CD4-positive, alpha-beta T cell treated with Interleukin-15 for 1 hour (primary cell): ENCODE results near the gene HOXC6.
A peak's percentile ranks its signal among the peaks of the same experiment; 100 is the strongest.

Experiments used
- DNase-seq: peaks from one replicate; pipeline ENCODE4 v3.0.0-alpha.2; 2020

Gene HOXC6

GRCh38 chr12:54016051-54016450 is 12.2 kb upstream of the HOXC6 start:
- DNase-seq = no peak

GRCh38 chr12:54016478-54016964 is 11.7 kb upstream of the HOXC6 start:
- no peak for DNase-seq

DNA sequence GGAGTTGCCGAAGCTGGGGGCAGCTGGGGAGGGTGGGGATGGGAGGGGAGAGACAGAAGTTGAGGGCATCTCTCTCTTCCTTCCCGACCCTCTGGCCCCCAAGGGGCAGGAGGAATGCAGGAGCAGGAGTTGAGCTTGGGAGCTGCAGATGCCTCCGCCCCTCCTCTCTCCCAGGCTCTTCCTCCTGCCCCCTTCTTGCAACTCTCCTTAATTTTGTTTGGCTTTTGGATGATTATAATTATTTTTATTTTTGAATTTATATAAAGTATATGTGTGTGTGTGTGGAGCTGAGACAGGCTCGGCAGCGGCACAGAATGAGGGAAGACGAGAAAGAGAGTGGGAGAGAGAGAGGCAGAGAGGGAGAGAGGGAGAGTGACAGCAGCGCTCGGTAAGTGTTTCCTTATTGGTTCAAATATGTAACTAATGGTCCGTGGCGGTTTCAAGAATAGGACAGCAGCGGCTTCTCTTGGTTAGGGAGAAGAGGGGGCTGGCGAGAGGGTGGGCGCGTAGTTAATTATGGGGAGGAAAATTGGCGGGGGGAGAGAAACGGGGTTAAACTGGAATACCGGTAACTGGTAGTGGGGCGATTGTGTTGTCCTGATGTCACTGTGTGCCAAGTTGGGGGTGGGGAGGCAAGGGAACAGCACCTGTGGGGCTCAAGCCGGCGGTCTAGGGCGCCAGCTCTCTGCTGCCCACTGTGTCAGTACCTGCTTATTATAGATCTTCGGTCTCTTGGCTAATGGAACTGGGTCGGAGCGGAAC is 11.0 kb upstream of the HOXC6 start:
- no peak for DNase-seq

DNA sequence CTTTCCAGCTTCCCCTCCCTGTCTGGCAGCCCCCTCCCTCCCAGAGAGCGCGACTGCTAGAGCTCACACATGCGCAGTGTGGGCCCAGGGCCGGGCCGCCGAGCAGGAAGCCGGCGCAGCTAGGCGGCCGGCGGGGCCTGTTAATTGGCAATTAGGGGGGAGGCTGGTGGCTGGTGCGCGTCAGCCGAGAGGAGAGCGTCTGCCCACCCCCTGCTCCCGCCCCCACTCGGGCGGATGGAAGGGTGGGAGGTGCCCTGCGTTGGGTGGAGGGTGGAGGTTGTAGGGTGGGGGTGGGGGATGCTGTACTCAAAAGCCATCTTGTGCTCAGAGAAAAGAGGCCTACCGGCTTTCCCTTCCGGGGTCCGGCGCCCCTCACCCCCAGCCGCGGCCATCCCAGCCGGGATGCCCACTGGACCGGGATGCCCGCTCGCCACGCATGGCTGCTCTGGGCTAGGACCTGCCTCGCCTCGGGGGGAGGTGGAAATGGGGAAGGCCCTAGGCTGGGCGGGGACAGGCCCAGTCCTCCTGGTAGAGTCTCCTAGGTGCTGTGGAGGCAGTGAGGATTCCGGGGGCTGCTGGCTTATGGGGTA is 10.3 kb upstream of the HOXC6 start:
- peak; percentile 86 for DNase-seq

- no peak for DNase-seq
Observed at GRCh38 chr12:54018468-54018984, 9.7 kb upstream of the HOXC6 start.

- DNase-seq = no peak
Observed at GRCh38 chr12:54019091-54019811, 9.0 kb upstream of the HOXC6 start.

GRCh38 chr12:54019924-54020590 is 8.2 kb upstream of the HOXC6 start:
- DNase-seq = no peak

GRCh38 chr12:54020591-54021405 is 7.4 kb upstream of the HOXC6 start:
- DNase-seq = no peak

- no peak for DNase-seq
Observed at GRCh38 chr12:54021432-54022013, 6.7 kb upstream of the HOXC6 start.

DNA sequence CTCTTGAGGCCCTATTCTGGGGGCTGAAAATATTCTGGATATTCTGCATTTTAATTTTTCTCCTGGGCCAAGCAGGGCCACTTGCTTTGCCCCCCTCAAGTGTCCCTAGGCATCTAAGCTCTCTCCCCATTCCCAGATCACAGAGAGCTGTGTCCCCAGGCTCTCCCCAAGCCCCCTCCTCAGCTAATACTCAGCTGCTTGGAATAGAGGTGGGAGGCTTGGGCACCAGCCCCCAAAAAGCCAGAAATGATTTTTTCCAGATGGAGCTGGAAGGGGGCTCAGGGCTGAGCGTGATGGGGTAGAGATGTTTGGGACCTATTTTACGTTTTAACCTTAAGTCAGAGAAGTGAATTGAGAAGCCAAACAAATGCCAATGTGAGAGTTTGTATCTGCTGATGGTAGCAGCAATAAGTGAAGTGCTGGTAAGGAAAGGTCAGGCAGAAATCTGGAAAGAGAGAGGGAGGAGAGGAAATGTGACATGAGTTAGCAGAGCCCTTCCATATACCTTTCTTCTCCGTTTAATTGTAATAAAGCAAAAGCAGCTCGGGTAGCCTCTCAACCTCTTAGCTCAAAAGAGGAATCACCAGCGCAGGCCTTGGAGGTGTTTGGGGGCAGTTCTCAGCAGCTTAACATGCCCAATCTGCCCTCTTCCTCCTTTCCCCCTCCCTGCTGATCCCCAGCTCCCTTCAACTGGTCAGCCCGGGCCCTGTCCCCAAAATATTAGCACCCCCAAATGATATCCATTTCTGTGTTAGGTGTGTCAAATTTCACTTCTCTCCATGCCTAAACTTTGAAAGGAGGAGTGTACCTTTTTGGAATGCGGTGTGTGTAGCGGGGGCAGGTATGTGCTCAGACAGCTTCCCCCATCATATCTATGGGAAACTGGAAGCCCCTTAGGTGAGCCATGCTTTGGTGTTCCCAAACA is 5.0 kb upstream of the HOXC6 start:
- DNase-seq = no peak

DNA sequence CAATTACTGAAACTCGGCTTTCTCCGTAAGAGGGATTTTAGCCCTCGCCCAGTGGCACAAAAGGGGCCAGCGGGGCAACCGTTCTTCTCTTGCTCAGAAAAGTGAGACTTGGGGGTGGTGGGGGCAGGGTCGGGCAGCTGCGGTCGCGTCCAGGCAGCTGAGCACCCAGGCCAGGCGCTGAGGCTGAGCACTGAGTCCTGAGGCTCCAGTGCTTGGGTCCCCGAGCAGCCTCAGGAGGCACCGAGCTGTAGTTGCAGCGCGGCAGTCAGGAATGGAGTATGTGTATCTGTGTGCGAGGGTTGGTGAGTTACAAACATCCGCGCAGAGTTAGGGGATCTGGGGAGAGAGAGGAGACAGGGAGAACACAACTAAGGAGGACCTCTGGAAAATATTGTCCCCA is 4.1 kb upstream of the HOXC6 start:
- DNase-seq = no peak

GRCh38 chr12:54024581-54025305 is 3.5 kb upstream of the HOXC6 start:
- no peak for DNase-seq

DNA sequence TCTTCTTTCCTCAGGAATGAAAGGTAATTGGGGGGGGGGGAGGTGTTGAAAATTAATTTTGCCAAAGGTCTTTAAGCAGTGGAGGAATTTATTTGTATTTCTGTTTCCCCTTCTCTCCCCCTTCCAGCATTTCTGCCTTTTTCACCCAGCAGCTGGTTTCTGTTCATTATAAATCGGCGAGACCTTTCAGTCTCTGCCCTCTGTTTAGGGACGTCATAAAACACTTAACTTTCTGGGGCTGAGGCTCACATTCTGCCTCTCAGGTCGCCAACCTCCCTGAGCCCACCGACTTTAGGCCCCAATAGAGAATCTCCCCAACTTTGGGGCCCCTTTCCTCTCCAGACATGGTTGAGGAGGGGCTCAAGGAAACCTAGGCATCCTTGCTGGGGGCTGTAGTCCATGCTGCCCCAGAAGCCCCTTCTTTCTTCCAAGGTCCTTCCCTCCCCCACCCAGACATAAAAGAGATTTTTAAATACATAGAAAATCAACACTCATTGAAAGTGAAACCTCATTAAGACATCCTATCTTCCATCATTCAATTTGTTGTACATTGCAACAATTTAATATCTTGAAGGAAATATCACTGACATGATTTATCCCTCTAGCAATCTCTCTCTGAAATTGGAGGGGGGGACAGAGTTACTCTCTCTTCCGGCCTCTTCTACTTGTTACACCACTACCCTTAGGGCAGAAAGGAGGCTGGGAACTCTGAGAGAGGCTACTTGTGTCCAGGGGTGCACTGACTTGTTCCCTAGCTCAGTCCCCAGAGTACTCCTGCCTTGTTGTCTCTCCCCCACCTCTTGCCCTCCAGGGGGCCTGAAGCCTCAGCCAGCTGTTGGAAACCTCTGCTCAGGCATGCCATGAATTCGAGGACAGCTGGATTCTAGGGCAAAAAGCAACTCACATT is 2.5 kb upstream of the HOXC6 start:
- no peak for DNase-seq

GRCh38 chr12:54026640-54027441 is 1.4 kb upstream of the HOXC6 start:
- no peak for DNase-seq

- no peak for DNase-seq
Observed at GRCh38 chr12:54027442-54027786, 826 bp upstream of the HOXC6 start.

DNA sequence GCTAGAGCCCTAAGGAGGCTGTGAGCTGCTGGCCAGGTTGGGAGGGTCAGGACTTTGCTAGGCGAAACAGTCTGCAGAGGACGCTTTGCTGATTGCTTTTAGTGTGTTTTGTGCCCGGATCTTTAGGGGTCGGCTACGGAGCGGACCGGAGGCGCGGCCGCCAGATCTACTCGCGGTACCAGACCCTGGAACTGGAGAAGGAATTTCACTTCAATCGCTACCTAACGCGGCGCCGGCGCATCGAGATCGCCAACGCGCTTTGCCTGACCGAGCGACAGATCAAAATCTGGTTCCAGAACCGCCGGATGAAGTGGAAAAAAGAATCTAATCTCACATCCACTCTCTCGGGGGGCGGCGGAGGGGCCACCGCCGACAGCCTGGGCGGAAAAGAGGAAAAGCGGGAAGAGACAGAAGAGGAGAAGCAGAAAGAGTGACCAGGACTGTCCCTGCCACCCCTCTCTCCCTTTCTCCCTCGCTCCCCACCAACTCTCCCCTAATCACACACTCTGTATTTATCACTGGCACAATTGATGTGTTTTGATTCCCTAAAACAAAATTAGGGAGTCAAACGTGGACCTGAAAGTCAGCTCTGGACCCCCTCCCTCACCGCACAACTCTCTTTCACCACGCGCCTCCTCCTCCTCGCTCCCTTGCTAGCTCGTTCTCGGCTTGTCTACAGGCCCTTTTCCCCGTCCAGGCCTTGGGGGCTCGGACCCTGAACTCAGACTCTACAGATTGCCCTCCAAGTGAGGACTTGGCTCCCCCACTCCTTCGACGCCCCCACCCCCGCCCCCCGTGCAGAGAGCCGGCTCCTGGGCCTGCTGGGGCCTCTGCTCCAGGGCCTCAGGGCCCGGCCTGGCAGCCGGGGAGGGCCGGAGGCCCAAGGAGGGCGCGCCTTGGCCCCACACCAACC is 1.5 kb downstream of the HOXC6 start:
- DNase-seq = no peak

DNA sequence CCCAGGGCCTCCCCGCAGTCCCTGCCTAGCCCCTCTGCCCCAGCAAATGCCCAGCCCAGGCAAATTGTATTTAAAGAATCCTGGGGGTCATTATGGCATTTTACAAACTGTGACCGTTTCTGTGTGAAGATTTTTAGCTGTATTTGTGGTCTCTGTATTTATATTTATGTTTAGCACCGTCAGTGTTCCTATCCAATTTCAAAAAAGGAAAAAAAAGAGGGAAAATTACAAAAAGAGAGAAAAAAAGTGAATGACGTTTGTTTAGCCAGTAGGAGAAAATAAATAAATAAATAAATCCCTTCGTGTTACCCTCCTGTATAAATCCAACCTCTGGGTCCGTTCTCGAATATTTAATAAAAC is 2.2 kb downstream of the HOXC6 start:
- DNase-seq = no peak
